ENCODE measurements around the gene IPO4. TPM values are rescaled to one million over a fixed set of nuclear protein-coding genes. Genes with fewer than 3 reads are reported as not detected.
A peak's percentile ranks its signal among the peaks of the same experiment; 100 is the strongest.

Gene IPO4
- total and polyA plus RNA-seq, 2 of the 13 experiments (the other 11 are each of a cell fraction or from before 2014, with no cell fraction given): 39.0 to 179 TPM

- TF ChIP-seq SMYD3 (CRISPR knock-in tag; IDR thresholded peaks at IDR 0.05): peak; percentile 99; the same call in 1 of the 2 replicates
- TF ChIP-seq NFYC (CRISPR knock-in tag; IDR thresholded peaks at IDR 0.05): peak; percentile 71
- TF ChIP-seq MAFG (CRISPR knock-in tag; IDR thresholded peaks at IDR 0.05): no peak
- 0 out of 2 replicates have a peak, but pooled peaks have one; percentile 53 for TF ChIP-seq ETS1 (CRISPR knock-in tag; IDR thresholded peaks at IDR 0.05)
- TF ChIP-seq NCOA5 (CRISPR knock-in tag; IDR thresholded peaks at IDR 0.05): no peak; the same call in 1 of the 2 replicates
- 0 out of 2 replicates have a peak, but pooled peaks have one; percentile 75 for TF ChIP-seq ZNF180 (CRISPR knock-in tag; IDR thresholded peaks at IDR 0.05; ENCODE audit: borderline replicate concordance, low read depth)
- no peak for TF ChIP-seq ZBTB40 (IDR thresholded peaks at IDR 0.05)
- peak; percentile 92 for TF ChIP-seq ZBTB40 (CRISPR knock-in tag; IDR thresholded peaks at IDR 0.05)
- TF ChIP-seq SMC3 (IDR thresholded peaks at IDR 0.05; ENCODE audit: low read length): peak; percentile 73; the same call in 1 of the 2 replicates
- TF ChIP-seq KDM5B (CRISPR knock-in tag; IDR thresholded peaks at IDR 0.05; ENCODE audit: borderline replicate concordance): peak; percentile 97
- peak; percentile 99 for TF ChIP-seq SRSF1 (optimal IDR thresholded peaks at IDR 0.05; ENCODE audit: low read depth, low read length)
- TF ChIP-seq ZNF333 (CRISPR knock-in tag; IDR thresholded peaks at IDR 0.05; ENCODE audit: borderline replicate concordance): peak; percentile 85; the same call in 1 of the 2 replicates
- peak; percentile 80 for TF ChIP-seq ZNF629 (CRISPR knock-in tag; conservative IDR thresholded peaks at IDR 0.05)
- no peak; the same call in 1 of the 2 replicates for TF ChIP-seq NR1H2 (CRISPR knock-in tag; IDR thresholded peaks at IDR 0.05; ENCODE audit: borderline replicate concordance, low read depth)
- TF ChIP-seq ZFP37 (CRISPR knock-in tag; IDR thresholded peaks at IDR 0.05; ENCODE audit: borderline replicate concordance): peak; percentile 99
- peak; percentile 97 for TF ChIP-seq ZBTB25 (CRISPR knock-in tag; IDR thresholded peaks at IDR 0.05)
- TF ChIP-seq NCOR1 (IDR thresholded peaks at IDR 0.05; ENCODE audit: borderline replicate concordance, low read length): no peak
Observed at GRCh38 chr14:24215495-24216344, 27.1 kb upstream of the IPO4 start, which contains the start of gene MDP1 (continued).

All from HepG2 (cell line).